ENCODE measurements around the gene MMP15.

- no peak for TF ChIP-seq IRF2 (CRISPR knock-in tag; IDR thresholded peaks at IDR 0.05)
- TF ChIP-seq, protein P1, sequence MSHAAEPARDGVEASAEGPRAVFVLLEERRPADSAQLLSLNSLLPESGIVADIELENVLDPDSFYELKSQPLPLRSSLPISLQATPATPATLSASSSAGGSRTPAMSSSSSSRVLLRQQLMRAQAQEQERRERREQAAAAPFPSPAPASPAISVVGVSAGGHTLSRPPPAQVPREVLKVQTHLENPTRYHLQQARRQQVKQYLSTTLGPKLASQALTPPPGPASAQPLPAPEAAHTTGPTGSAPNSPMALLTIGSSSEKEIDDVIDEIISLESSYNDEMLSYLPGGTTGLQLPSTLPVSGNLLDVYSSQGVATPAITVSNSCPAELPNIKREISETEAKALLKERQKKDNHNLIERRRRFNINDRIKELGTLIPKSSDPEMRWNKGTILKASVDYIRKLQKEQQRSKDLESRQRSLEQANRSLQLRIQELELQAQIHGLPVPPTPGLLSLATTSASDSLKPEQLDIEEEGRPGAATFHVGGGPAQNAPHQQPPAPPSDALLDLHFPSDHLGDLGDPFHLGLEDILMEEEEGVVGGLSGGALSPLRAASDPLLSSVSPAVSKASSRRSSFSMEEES (CRISPR knock-in tag; IDR thresholded peaks at IDR 0.05) = no peak
- TF ChIP-seq MAZ (IDR thresholded peaks at IDR 0.05; ENCODE audit: borderline replicate concordance, low read depth, low read length) = no peak
- TF ChIP-seq MAZ (CRISPR knock-in tag; IDR thresholded peaks at IDR 0.05; ENCODE audit: low read depth) = no peak
- TF ChIP-seq ZNF337 (CRISPR knock-in tag; IDR thresholded peaks at IDR 0.05; ENCODE audit: borderline replicate concordance, low read depth) = no peak
- no peak for TF ChIP-seq ELF3 (CRISPR knock-in tag; IDR thresholded peaks at IDR 0.05)
- TF ChIP-seq, protein P2, sequence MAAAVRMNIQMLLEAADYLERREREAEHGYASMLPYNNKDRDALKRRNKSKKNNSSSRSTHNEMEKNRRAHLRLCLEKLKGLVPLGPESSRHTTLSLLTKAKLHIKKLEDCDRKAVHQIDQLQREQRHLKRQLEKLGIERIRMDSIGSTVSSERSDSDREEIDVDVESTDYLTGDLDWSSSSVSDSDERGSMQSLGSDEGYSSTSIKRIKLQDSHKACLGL (CRISPR knock-in tag; IDR thresholded peaks at IDR 0.05) = no peak
- TF ChIP-seq, protein P3, sequence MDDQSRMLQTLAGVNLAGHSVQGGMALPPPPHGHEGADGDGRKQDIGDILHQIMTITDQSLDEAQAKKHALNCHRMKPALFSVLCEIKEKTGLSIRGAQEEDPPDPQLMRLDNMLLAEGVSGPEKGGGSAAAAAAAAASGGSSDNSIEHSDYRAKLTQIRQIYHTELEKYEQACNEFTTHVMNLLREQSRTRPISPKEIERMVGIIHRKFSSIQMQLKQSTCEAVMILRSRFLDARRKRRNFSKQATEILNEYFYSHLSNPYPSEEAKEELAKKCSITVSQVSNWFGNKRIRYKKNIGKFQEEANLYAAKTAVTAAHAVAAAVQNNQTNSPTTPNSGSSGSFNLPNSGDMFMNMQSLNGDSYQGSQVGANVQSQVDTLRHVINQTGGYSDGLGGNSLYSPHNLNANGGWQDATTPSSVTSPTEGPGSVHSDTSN (CRISPR knock-in tag; IDR thresholded peaks at IDR 0.05; ENCODE audit: borderline replicate concordance) = no peak
- TF ChIP-seq POLR2A (IDR thresholded peaks at IDR 0.05; ENCODE audit: insufficient read depth in 1 of 2, low read depth in 2 of 2, low read length in 2 of 2) = no peak
- no peak for TF ChIP-seq ZNF354B (CRISPR knock-in tag; IDR thresholded peaks at IDR 0.05)
- no peak for TF ChIP-seq EZH2 (conservative IDR thresholded peaks at IDR 0.05; ENCODE audit: low read depth, low read length)
Observed at GRCh38 chr16:58018803-58019202, 6.8 kb upstream of the MMP15 start.

Measured in HepG2 (cell line).